Stimulated activated CD8-positive, alpha-beta memory T cell treated with anti-CD3 and anti-CD28 coated beads, Interleukin-4, amount 100 ng/mL, for 48 hours (primary cell): ENCODE measurements around the gene AP1S3.
"Not testable (repeated sequence)": the region's sequence is repeated elsewhere in the genome, so short reads cannot be mapped to it uniquely, and the experiment has no call there.

Experiments used
- DNase-seq: peaks from one replicate; pipeline ENCODE4 v3.0.0-alpha.2; 2020

Gene AP1S3

GRCh38 chr2:223797811-223798721, 39.3 kb downstream of the AP1S3 start:
- DNase-seq = no peak

GRCh38 chr2:223797037-223797436, 40.3 kb downstream of the AP1S3 start:
- no peak for DNase-seq

GRCh38 chr2:223789423-223789822, 48.0 kb downstream of the AP1S3 start:
- DNase-seq = no peak

- no peak for DNase-seq
Measured at GRCh38 chr2:223788826-223789225, 48.6 kb downstream of the AP1S3 start.

- not testable (repeated sequence) for DNase-seq
Measured at GRCh38 chr2:223788106-223788505, 49.3 kb downstream of the AP1S3 start.

- no peak for DNase-seq
Measured at GRCh38 chr2:223787358-223787757, 50.0 kb downstream of the AP1S3 start.

- DNase-seq = no peak
Measured at GRCh38 chr2:223786943-223787342, 50.4 kb downstream of the AP1S3 start.

GRCh38 chr2:223786236-223786635, 51.1 kb downstream of the AP1S3 start:
- no peak for DNase-seq

GRCh38 chr2:223784221-223784772, 53.1 kb downstream of the AP1S3 start:
- no peak for DNase-seq

GRCh38 chr2:223782629-223783028, 54.8 kb downstream of the AP1S3 start:
- DNase-seq = no peak

- no peak for DNase-seq
Measured at GRCh38 chr2:223781560-223781959, 55.8 kb downstream of the AP1S3 start.

- peak; percentile 61 for DNase-seq
Measured at GRCh38 chr2:223779877-223780276, 57.5 kb downstream of the AP1S3 start.

GRCh38 chr2:223774193-223774592, 63.2 kb downstream of the AP1S3 start:
- no peak for DNase-seq

- DNase-seq = no peak
Measured at GRCh38 chr2:223772363-223772762, 65.0 kb downstream of the AP1S3 start.

GRCh38 chr2:223771475-223771874, 65.9 kb downstream of the AP1S3 start:
- no peak for DNase-seq

- no peak for DNase-seq
Measured at GRCh38 chr2:223768179-223768578, 69.2 kb downstream of the AP1S3 start.

- DNase-seq = no peak
Measured at GRCh38 chr2:223767341-223767740, 70.0 kb downstream of the AP1S3 start.

GRCh38 chr2:223765221-223765785, 72.1 kb downstream of the AP1S3 start:
- no peak for DNase-seq

GRCh38 chr2:223764796-223765195, 72.6 kb downstream of the AP1S3 start:
- no peak for DNase-seq

GRCh38 chr2:223762853-223763252, 74.5 kb downstream of the AP1S3 start:
- no peak for DNase-seq

GRCh38 chr2:223761746-223762145, 75.6 kb downstream of the AP1S3 start:
- DNase-seq = not testable (repeated sequence)

- DNase-seq = peak; percentile 69
Measured at GRCh38 chr2:223760838-223761502, 76.4 kb downstream of the AP1S3 start.
